NB4 (cell line): Measurements from ENCODE around the gene SPATS1.
A peak's percentile ranks its signal among the peaks of the same experiment; 100 is the strongest.

Source experiments
- MYC ChIP-seq: IDR thresholded peaks from 2 replicates; pipeline ENCODE4 v1.6.1; 2011; ENCODE audit warnings: low read depth, low read length
- TF ChIP-seq, protein P1 (sequence below): IDR thresholded peaks from one replicate; pipeline ENCODE4 v1.5.1; 2012; ENCODE audit warnings: low read depth, low read length

DNA sequence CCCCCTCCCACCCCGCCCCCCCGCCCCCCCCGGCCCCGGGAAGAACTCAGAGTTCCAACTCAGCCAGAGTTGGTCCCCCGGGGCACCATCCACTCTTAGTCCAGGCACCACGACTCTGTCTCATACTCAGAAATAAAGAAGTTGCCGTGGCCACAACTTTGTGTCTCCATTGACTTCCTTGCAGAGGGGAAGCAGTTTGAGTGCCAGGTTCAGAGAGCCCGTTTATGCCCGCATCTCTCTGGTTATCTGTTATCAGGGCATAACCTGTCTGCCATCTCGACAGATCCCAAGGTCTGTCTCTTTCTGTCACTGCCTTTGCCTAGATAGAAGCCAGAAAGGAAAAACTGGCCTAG is 45.7 kb downstream of the SPATS1 start:
- TF ChIP-seq, protein P1, sequence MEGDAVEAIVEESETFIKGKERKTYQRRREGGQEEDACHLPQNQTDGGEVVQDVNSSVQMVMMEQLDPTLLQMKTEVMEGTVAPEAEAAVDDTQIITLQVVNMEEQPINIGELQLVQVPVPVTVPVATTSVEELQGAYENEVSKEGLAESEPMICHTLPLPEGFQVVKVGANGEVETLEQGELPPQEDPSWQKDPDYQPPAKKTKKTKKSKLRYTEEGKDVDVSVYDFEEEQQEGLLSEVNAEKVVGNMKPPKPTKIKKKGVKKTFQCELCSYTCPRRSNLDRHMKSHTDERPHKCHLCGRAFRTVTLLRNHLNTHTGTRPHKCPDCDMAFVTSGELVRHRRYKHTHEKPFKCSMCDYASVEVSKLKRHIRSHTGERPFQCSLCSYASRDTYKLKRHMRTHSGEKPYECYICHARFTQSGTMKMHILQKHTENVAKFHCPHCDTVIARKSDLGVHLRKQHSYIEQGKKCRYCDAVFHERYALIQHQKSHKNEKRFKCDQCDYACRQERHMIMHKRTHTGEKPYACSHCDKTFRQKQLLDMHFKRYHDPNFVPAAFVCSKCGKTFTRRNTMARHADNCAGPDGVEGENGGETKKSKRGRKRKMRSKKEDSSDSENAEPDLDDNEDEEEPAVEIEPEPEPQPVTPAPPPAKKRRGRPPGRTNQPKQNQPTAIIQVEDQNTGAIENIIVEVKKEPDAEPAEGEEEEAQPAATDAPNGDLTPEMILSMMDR = no peak
- 0 out of 2 replicates have a peak, but pooled peaks have one; percentile 9 for TF ChIP-seq MYC
